AG20443 (cell line): Measurements from ENCODE around the gene FCRL4.
"Not testable (repeated sequence)": the region's sequence is repeated elsewhere in the genome, so short reads cannot be mapped to it uniquely, and the experiment has no call there.

Experiments
- DNase-seq: peaks from one replicate; pipeline ENCODE4 v3.0.0; 2012; ENCODE audit warnings: low spot score, mixed read lengths

The FCRL4 gene

DNA sequence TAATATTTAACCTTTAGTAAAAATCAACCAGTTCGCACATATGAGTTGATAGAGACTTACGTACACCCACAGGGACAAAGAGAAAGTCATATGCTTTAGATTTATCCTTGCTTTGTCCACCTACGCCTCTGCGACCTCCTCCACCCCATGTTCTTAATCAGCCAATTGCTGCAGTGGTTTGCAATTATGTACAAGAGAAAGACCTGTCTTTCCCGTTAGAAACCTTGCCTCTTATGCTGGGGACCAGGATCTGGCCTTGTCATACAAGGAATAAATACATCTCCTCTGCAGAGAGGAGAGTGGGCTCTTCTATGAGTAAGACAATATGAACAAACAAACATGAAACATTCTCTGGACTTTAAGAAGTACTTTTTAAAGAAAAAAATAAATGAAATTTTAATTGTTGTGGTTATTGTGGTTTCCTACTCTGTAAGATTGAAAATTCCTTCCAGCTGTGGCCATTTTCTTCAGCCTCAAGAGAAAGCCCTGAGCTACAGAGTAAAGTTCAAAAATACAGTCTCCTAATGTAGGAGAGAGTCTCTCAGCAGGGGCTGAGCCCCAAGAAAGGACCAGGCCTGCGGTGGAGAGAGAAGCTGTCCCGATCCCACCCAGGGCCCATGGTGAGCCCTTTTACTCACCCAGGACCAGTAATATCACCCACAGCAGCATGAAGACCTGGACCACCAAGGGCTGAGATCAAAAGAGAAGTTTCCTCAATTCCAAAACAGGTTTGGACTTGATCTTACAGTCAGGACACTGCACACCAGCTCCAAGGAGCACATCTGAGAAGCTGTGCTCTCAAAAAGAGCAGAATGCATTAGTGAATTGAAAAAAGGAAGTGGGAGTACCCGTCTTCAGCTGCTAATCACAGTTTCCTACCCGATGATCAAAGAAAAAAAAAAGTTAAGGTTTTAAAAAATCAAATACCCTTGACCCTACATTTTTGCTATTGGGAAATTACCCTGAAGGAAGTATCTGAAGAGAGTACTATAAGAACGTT is 45.9 kb downstream of the FCRL4 start, which contains the start of gene FCRL5:
Gene FCRL5 (minus strand): TSS at position 822 of the 1,000 bp plus-strand sequence. CDS start 153 bp downstream, at position 669.
- DNase-seq = no peak

DNA sequence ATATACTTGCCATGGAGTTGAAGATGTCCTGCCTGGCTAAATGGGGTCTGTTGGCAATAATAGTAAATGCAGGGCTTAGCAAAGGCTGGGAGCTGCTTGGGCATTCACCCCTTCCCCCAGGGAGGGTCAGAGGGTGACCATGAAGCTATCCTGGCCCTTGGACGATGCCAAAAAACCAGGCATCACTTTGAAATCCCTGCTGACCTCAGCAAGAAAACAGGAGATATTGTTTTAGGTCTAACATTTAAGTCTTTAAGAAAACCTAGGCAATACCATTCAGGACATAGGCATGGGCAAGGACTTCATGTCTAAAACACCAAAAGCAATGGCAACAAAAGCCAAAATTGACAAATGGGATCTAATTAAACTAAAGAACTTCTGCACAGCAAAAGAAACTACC is 49.8 kb downstream of the FCRL4 start:
- not testable (repeated sequence) for DNase-seq

DNA sequence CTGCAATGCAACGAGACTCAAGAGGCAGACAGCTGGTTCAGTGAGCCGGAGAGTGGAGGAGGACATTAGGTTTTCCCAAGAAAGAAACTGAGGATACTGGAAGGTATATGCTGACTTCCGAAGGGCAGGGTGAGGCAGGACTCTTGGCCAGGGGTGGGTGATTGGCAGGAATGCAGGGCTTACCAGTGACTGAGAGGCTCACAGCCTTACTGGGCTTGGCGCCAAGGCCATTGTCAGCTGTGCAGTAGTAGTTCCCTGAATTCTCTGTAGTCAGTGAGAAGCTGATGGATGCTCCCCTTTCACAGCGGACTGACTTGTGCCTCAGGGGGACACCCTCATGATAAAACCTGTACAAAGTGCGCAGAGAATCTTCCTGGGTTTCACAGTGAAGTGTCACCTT is 55.2 kb downstream of the FCRL4 start:
- no peak for DNase-seq

DNA sequence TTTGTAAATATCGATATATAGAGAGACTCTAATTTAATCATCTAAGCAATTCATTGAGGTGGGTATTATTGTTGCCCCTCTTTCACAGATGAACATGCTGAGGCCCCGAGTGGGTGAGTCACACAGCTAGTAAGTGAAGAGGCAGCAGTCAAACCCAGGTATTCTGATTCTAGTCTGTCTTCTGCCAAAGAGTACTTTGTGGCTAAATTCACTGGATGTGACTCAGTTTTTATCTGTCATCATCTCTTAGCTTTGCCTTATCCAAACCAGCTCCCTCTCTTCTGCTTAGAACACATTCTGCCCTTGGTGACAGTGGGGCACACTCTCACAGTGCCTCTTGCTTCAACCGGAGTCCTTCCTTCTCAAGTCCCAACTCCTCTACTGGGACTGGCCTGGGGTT is 57.0 kb downstream of the FCRL4 start:
- DNase-seq = no peak

DNA sequence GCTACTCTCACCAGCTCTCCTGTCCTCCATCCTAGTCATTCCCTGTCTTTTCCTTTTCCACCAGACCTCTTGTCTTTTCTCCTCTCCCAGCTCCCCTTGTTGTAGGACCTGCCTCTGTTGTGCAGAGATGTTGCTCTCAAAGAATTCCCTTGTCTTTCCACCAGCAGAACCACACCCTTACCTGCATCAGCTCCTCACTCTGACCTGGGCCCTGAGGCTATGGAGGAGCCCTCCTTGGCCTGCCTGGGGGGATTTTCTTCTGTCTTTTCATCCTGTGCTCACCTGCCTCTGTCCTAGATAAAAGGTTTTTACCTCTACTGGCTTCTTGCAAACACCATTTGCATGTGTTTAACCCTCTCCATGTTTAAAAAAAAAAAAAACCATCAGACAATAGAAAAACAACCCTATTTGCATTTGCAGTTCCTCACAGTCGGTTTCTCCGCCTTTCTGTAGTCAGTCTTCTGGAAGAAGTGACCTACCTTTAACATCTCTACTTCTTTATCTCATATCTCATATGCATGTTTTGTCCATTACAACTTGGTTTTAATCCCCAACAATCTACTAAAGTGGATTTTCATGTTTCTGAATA is 57.6 kb downstream of the FCRL4 start:
- no peak for DNase-seq

DNA sequence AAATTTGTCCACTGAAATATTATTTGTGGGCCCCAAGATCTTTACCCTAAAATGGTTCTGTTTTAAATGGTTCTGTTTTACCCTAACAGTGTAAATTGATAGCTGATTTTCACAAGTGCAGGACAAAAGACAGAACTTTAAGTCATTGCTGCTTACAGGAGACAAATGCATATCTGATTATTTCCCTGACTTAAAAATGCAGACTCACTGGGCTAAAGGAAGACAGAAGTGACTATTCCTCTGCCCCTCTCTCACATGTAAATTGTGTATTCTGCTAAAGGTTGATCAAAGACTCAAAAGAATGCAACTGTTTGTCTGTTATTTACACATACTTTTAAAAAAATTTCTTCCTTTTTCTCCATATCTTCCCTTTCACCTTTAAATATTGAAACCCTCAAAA is 58.3 kb downstream of the FCRL4 start:
- no peak for DNase-seq

DNA sequence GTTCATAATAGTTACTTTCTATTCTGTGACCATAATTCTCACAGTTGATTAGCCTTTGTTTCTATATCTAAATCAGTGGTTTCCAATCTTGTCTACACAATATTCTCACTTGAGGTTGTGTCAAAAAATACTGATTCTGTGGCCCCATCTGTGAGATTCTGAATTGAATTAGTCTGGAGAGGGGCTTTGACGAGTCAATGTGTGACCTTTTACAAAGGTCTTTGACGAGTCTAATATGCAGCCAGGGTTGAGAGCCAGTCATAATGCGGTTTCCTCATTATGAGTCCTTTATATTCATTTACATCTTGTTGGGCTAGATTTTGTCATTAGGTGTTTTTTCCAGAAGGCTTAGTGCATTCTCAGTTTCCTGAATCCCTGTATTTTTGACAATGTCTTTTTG is 65.3 kb downstream of the FCRL4 start:
- no peak for DNase-seq

DNA sequence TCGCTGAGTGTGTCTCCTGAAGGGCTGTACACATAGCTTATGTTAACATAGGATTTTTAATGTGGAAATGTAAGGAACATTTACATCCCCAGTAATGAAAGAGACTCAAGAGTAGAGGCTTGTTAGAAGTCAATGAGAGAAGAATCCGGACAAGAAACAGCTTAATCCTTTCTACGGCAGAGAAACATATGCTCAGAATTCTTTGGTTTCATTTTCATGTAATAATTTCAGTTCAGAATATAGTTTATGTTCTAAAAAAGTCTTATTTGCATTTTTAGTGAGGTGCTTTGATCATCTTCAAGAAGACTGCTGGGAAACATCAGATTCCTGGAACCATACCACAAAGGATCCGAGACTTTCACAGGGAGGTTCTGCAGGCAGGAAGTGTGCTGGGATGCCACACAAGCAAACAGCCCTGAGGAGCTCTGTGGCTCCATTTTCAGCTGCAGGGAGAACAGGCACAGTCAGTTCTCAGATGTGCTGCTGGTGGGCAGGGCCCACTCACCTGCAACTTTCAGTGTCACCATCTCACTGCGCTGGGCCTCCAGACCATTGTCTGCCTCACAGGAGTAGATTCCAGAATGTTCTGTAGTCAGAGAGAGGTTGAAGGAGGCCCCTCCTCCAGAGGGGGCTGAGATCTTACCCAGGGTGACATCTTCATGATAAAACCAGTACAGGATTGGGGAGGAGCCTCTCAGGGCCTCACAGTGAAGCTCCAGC is 74.0 kb downstream of the FCRL4 start:
- no peak for DNase-seq
